A673 (cell line): ENCODE measurements around the gene CLEC3B.

Experiments used
- EZH2 ChIP-seq: fragments of 200-600 bp; sonication (generic); IDR thresholded peaks from 2 replicates; pipeline ENCODE4 v1.6.1; 2017; ENCODE audit warnings: borderline replicate concordance, low read depth, mild to moderate bottlenecking, mixed read lengths, antibody characterized with exemption, low read length; ENCODE audit not compliant: poor library complexity, severe bottlenecking
- TF ChIP-seq, protein P1 (sequence below): fragments of 300-800, 200-600 bp; sonication (generic); conservative IDR thresholded peaks from 2 replicates; pipeline ENCODE4 v1.5.1; 2017; ENCODE audit warnings: low read depth, mild to moderate bottlenecking, antibody characterized with exemption, low read length, moderate library complexity, mixed read lengths

DNA sequence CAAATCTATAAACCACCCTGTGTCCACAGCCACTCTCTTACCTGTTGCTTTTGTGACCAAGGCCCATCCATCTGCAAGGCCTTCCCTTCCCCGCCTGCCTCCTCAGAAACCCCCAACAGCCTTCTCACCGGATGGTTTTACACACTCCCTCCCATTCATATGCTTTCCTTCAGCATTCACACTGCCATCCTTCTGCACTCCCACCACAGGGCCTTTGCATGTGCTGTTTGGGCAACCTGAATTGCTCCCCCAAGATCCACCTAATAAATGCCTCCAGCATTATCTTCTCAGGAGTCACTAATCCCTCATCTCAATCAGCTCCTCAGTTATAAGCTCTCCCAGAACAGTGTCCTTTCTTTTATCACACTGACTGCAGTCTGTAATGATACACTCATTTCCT lies 6.0 kb downstream of the CLEC3B start:
- TF ChIP-seq, protein P1, sequence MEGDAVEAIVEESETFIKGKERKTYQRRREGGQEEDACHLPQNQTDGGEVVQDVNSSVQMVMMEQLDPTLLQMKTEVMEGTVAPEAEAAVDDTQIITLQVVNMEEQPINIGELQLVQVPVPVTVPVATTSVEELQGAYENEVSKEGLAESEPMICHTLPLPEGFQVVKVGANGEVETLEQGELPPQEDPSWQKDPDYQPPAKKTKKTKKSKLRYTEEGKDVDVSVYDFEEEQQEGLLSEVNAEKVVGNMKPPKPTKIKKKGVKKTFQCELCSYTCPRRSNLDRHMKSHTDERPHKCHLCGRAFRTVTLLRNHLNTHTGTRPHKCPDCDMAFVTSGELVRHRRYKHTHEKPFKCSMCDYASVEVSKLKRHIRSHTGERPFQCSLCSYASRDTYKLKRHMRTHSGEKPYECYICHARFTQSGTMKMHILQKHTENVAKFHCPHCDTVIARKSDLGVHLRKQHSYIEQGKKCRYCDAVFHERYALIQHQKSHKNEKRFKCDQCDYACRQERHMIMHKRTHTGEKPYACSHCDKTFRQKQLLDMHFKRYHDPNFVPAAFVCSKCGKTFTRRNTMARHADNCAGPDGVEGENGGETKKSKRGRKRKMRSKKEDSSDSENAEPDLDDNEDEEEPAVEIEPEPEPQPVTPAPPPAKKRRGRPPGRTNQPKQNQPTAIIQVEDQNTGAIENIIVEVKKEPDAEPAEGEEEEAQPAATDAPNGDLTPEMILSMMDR, result no peak
- TF ChIP-seq EZH2, result no peak
